DMS53 treated with DMSO at 0.1 percent for 48 hours (cell line): Measurements from ENCODE around the gene PRDM8.
"Not testable (repeated sequence)": the region's sequence is repeated elsewhere in the genome, so short reads cannot be mapped to it uniquely, and the experiment has no call there.

Source experiments
- DNase-seq: peaks from one replicate; lab custom pipeline; 2025; ENCODE audit not compliant: unreplicated experiment; lab: John Stamatoyannopoulos, UW

The PRDM8 gene

DNA sequence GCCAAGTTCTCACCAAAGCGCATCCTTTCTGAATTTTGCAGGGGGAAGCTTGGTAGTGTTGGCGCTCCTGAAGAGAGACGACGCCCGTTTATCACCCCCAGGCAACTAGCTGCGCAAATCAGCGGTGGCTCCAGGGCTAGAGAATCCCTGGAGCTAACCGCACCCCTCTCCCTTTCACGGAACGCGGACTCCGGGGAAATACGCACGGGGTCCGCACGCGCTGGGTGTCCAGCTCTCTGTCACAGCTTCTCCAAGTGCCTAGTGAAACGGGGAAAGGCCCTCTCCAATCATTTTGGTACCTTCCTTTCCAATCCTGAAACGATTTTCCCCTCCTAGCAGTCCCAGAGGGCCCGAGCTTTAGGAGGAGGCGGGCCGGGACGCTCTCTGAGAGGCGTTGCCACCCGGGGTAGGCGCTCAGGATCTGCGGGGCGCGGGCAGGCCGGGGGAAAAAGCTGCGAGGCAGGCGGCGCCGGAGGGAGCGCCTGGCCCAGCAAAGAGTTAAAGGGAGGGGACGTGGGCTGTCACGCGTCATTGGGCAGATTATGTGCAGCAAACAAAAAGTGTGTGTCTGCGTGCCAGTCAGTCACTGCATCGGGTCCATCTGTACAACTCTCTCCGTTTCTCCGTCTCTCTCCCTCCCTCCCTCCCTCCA lies at the start of gene PRDM8:
PRDM8 (plus strand) TSS at position 582 of the 652 bp plus-strand sequence. CDS start 2,578 bp downstream, outside the sequence.
- DNase-seq: no peak

DNA sequence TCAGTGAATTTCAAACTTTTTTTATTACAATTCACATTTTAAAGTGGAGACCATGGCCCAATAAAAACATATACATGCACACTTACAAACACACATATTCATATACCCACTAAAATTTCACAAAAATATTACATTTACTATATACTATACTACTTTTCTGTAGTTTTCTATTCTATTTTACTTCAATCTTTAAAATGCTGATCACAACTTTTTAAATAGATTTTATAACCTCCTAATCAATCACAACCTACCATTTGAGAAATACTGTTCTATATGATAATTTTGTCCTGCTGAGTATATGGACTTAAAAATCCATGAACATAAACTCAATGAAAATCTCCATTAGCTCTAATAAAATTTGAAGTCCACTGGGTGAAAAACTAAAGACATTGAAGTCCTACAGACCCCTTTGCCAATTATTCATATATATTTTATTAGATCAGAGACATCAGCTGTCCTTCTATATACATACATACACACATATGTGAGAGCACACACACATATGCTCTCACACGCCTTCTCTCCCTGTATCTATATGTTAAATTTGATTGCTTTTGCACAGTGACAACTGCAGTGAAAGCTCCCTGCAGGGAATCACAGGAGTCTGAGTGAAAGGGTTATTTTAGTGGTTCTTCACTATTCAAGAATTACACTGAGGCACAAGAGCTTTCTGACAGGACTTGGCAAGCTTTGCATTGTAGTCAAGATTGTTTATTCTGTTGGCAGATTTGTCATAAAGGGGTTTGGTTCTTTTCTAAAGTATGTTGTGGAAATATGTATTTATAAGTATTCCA lies 46.7 kb upstream of the PRDM8 start:
- no peak for DNase-seq

DNA sequence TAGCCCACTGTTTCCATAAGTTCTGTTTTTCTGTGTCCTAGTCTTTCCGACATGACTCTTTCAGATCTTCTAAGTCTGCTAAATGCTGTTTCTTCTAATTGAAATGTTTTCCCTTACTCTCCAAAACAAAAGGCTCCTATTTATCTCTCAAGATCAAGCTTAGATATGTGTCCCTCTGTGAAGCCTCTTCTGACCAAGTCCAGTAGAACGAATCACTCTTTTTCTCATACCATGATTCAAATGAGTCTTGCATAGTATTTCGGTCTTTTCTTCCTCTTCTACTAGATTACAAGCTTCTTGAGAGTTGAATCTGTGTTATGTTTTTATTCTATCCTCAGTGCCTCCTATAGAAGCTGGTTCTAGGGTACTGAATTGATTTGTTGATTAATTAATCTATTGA lies 45.3 kb upstream of the PRDM8 start:
- no peak for DNase-seq

DNA sequence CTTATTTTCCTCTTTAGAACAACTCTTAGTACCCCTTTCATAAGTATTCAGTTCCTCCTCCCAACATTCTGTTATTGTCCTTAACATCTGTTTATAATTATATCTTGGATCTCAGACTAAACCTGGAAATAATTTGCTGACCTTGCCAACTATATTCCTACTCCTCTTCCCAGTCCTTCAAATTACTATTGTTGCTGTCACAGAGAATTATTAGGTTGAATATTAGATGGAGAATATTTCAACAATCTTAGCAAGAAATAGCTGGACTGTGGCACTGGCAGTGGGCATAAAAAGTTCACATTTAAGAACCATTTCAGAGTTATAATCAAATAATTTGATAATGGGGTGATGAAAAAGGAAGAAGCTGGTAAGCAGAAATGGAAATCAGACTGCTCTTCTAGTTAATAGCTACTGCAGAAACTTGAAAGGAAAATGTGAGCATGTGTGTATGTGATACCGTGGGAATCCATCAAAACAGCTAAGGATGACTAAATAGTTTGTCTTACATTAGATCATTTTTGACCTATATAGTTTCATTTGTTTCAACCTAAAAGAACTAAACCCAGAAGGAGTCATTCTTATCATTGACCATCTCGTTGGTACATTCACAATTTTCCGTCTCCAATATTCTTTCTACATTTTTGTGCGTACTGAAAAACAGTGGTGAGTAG lies 43.3 kb upstream of the PRDM8 start:
- no peak for DNase-seq

DNA sequence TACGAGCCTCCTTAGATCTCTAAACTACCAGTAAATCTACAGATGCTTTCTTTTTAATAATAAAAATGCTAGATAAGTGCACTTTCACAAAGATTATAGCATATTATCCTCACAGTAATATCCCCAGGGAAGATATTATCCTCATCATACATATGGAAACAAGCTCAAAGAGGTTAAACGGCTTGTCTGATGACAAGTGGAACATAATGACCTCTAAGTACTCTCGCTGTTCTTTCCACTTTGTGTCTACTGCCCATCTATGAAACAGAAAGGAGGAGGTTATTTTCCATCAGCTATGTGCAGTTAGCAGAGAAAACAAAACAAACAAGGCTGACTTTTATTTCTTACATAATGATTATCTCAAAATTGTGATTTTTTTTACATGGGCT lies 42.8 kb upstream of the PRDM8 start:
- no peak for DNase-seq

DNA sequence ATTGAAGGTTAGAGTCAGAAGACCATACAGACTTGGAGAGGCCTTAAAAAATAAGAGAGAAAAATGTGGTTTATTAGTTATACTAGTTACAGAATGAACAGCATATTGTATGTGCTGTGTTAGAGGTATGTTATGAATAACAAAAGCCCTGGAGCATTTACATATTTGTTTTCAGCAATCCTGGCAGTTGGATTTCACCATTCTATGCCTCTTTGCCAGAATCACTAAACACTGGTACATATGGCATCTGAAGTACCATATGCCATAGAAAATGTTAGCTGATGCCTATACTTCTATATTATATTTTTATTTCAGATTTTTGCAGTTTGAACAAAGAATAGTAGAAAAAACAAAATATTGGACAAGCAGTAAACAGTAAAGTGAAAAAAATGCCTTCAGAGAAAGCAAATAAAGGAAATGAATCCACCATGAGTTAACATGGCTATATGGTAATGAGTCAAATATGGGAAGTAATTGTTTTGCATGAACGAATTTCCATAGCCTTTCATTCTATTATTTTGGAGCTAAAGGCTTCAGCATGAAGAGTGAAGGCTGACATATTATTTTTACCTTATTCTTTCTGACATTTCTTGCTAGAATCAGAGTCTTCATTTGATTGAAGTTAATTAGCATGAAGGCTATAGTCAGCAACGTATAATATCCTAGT lies 41.9 kb upstream of the PRDM8 start:
- no peak for DNase-seq

DNA sequence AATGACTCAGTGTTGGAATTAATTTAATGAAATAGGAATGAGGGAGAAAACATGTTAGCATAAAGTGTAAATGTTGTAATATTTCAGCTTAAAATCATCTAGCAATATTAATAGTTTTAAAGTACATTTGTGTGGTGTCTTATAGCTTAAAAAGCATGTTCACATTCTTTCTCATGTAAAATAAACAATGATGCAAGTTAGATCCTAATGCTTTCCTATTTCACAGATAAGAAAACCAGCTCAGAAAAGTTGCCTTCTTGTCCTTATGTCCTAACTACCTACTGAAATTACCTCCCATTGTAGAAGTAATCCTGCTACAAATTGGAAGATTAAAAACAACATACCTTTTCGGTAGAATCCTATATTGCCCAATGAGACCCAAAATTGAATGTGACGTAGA lies 40.9 kb upstream of the PRDM8 start:
- no peak for DNase-seq

DNA sequence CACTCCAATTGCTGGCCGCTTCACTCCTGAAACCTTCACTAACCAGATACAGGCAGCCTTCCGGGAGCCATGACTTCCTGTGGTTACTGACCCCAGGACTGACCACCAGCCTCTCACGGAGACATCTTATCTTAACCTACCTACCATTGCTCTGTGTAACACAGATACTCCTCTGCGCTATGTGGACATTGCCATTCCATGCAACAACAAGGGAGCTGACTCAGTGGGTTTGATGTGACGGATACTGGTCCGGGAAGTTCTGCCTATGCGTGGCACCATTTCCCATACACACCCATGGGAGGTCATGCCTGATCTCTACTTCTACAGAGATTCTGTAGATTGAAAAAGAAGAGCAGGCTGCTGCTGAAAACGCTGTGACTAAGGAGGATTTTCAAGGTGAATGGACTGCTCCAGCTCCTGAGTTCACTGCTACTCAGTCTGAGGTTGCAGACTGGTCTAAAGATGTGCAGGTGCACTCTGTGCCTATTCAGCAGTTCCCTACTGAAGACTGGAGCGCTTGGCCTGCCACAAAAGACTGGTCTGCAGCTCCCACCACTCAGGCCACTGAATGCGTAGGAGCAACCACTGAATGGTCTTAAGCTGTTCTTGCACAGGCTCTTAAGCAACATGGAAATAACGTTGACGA lies 35.8 kb upstream of the PRDM8 start:
- DNase-seq: no peak

DNA sequence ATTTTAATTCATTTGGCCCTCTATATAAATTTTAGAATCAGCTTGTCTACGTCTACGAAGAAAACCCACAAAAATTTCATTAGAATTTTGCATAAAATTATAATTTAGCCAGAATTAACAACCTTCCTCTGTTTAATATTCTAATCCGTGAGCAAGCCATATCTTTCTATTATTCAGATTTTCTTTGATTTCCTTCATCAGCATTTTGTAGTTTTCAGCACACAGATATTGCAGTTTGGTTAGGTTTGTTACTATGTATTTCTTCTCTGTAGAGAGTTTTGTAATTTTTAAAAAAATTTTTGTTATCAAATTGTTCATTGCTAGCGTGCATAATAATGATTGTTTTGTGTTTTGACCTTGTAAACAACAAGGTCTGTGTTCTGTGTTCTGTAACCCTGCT lies 34.9 kb upstream of the PRDM8 start:
- no peak for DNase-seq

DNA sequence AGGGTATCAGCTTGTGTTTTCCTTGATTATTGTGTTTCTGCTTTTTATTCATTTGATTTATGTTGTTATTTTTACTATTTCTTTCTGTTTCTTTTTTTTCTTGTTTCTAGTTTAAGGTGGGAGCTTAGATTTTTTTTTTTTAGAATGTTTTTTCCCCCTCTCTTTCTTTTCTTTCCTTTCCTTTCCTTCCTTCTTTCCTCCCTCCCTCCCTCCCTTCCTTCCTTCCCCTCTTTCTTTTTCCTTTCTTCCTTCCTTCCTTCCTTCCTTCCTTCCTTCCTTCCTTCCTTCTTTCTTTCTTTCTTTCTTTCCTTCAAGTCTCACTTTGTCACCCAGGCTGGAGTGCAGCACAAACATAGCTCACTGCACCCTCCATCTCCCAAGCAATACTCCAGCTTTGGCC lies 31.4 kb upstream of the PRDM8 start:
- DNase-seq: no peak

DNA sequence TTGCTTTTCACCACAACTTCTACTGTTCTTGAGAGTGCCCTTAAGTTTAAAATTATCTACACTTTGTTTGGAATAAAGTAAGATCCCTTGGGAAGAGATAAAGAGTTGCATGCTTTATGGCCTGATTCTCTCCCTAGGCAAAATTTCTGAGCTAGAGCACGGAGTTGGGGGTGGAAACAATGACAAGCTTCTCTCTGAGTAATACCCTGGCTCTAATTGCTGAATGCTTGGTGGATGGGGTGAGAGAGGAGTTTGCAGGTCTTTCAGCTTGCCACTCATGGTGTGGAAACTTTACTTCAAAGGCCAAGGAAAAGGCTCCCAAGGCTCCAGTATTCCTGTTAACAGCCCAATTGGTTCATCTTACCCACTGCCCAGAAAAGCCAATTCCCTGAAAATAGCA lies 26.1 kb upstream of the PRDM8 start:
- no peak for DNase-seq

DNA sequence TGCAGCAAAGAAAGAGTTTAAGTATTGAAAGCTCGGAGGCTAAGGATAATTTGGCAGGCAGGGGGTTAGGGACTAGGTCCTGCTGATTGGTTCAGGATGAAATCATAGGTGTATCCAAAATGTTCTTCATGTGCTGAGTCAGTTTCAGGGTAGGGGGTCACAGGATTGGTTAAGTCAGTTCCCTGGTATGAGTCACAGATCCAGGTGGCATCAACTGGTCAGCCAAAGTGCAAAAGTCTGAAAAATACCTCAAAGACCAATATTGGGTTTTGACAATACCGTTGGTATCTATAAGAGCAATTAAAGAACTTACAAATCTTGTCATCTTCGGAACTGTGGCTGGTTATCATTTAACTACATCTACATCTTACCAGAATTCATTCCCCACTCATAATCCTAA lies 25.6 kb upstream of the PRDM8 start:
- no peak for DNase-seq

DNA sequence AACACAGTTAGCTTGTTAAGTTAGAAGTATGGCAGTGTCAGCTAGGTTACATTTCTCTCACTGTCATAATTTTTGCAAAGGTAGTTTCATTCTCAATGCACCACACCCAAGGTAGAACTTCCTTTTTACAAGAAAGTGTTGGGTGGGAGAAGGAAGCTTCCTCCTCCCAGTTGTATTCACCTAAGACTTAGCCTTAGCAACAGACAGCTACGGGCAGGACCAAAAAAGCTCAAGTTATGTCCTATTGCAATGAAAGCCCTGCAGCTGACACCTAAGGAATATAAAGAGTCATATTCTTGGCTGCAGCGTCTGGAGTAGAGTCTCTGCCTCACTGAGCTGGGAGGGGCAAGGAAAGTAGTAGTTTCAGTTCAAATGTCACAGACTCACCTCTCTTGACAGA lies 25.1 kb upstream of the PRDM8 start:
- no peak for DNase-seq

DNA sequence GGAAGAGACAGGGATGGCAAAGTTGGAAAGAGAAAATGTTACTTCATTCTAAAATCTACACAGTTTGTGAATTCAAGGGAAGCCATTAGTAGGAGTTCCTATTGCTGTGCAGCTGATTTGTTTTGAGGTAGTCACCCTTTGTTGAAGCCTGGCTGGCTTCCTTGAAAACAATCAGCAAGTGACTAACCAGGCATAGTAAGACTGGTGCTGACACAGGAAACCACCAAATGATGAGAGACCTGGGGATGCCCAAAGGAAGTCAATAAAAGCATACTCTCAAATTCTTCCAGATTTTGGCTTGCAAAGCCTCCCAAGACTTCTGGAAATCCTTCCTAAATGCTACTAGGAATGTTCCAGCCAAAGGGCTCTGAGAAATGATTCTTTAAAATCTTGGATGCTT lies 23.9 kb upstream of the PRDM8 start:
- DNase-seq: no peak

DNA sequence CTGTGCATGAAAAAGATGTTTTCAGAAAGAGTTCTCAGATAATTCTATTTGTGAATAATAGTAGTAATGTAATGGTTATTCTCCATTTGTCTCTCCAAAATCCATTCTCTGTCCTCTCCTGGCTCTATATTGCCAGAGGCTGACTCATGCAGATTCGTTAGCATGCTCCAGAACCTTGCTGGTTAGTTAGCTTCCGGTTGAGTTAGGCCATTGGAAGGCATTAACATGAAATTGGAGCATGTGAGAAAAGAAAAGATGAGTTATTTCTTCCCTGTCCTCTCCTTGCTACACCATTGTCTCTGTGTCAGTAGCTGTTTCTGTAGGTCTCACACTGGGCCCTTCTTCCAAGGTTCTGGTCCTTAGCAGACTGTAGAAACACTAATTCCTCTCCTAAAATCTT lies 23.5 kb upstream of the PRDM8 start:
- no peak for DNase-seq

DNA sequence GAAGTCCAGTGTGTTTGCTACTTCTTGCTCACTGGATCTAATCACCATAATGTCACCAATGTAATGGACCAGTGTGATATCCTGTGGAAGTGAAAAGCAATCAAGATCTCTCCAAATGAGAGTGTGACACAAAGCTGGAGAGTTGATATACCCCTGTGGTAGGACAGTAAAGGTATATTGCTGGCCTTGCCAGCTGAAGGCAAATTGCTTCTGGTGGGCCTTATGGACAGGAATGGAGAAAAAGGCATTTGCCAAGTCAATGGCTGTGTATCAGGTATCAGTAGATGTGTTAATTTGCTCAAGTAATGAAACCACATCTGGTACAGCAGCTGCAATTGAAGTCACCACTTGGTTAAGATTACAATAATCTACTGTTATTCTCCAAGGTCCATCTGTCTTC lies 19.5 kb upstream of the PRDM8 start:
- not testable (repeated sequence) for DNase-seq

DNA sequence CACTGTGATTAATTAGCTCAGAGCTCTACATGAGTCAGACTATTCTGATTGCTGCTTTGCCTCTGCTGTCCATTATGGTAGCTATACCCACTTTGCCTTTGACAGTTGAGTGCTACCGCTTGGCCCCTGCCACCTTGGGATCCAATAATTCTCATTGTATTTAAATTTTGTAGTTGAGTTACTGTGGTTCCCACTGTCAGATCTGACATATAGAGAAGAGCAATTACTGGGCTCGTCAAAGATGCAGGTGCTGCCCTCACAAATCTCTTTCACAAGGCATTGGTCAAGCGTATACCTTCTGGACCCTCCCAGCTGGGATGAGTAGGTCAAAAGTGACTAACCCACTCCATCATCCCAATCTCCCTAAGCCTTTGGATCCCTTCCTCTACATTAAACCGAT lies 18.3 kb upstream of the PRDM8 start:
- no peak for DNase-seq

DNA sequence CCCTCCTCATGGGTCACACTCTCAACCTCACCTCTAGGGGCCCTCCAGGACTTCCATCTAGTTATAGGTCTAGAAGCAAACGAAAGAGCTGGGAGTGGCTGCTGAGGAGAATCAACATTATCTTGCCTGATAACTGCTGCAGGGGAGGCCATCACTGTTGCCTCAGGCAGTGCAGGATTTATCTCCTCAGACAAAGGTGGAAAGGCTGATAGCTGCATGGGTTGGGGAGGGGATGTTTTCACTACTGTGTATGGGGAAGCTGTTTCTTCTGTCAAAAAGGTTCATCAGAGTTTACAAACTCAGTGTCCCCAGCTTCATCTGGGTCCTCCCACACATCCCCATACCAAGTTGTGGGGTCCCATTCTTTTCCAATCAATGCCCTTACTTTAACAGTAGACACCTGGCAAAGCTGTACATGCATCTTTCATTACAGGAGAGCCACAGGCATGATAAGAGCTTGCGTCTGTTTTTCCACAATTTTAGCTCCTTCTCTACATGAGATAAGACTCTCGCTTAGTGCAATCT lies 17.6 kb upstream of the PRDM8 start:
- DNase-seq: no peak

DNA sequence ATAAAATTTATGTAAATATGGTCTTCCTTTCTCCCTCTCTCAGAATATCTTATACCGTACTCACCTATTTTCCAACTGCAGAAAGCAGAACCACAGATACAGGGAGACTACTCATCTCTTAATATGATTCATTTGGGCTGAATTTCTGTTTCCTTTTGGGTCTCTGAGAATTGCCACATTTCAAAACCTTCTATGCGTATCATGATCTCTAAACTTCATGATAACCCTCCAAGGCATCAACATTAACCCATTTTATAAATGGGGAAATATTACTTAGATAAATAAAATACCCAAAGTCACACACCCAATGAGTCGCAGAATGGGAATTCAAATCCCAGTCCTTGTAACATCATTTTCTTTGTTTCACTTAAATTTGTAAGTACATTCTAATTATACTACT lies 16.6 kb upstream of the PRDM8 start:
- no peak for DNase-seq

DNA sequence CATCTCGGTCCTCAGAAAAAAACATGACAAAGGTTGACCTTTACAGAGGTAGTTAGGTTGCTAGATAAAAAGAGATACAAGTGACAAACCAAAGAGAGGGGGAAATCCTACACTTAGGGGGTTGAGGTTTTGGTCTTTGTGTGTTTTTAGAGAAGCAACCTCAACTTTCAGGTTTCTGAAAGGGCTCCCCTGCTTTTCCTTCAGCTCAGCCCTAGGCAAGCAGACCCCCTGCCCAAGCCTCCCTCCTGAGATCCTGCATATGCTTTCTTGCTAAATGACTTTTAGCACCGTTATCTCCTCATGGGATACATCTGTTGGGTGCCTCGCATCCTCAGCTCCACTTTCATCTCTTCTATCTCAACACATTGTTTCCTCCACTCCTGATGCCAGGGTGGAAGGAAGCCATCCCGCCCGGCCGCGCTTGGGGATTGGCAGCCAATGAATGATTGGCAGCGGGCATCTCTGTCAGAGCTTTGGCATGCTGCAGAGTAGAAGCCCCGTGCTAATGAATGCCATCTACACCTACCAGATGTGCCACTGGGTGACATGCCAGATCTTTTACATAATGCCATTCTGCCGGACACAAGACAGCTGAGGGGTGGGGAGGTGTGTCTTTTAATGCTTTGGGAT lies 15.0 kb upstream of the PRDM8 start:
- DNase-seq: no peak
